Upper lobe of left lung (tissue), 4 donors: ENCODE data around the gene TENM3.

Experiments
- POLR2A ChIP-seq, 4 donors: fragments of 450-650 bp; IDR thresholded peaks; one replicate each; pipeline ENCODE4 v1.5.1; 2016 to 2017; ENCODE audit warnings: antibody characterized with exemption in 4 of 4, mild to moderate bottlenecking in 2 of 4
- POLR2AphosphoS5 ChIP-seq, 2 donors: sonication (generic); formaldehyde crosslinking; IDR thresholded peaks; one replicate each; pipeline ENCODE4 v1.5.1; 2017; ENCODE audit warnings: antibody characterized with exemption in 2 of 2
- TF ChIP-seq, protein P1 (sequence below), 6 experiments: fragments of 450-650 bp in 4 of 6; fragments of 200-600 bp in 2 of 6; sonication (generic) in 2 of 6; IDR thresholded peaks; one replicate each; pipeline ENCODE4 v1.5.1; 2016 to 2019; ENCODE audit warnings: antibody characterized with exemption in 6 of 6

DNA sequence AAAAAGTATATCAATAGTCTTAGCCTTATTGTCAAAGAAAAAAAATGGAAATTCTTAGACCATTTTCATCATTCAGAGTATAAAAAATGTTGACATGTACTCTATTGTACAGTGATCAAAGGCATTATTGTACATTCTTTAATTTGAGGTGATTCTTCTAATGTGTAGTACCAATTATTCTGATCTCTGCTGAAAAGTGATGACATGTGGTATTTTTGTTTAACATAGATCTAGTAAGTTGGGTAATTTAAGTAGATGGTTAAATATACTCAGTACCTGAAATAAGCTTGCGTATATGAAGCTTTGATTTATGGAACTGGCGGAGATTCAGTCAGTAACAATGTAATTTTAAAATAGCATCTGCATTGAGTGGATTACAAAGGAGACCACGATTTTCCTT lies 5.1 kb downstream of the TENM3 start:
- TF ChIP-seq, protein P1, sequence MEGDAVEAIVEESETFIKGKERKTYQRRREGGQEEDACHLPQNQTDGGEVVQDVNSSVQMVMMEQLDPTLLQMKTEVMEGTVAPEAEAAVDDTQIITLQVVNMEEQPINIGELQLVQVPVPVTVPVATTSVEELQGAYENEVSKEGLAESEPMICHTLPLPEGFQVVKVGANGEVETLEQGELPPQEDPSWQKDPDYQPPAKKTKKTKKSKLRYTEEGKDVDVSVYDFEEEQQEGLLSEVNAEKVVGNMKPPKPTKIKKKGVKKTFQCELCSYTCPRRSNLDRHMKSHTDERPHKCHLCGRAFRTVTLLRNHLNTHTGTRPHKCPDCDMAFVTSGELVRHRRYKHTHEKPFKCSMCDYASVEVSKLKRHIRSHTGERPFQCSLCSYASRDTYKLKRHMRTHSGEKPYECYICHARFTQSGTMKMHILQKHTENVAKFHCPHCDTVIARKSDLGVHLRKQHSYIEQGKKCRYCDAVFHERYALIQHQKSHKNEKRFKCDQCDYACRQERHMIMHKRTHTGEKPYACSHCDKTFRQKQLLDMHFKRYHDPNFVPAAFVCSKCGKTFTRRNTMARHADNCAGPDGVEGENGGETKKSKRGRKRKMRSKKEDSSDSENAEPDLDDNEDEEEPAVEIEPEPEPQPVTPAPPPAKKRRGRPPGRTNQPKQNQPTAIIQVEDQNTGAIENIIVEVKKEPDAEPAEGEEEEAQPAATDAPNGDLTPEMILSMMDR (IDR thresholded peaks at IDR 0.05): no peak
- TF ChIP-seq POLR2AphosphoS5 (IDR thresholded peaks at IDR 0.05) (no peak), POLR2A (IDR thresholded peaks at IDR 0.05) (no peak)
